ENCODE results near the gene TNFRSF21.

The TNFRSF21 gene

DNA sequence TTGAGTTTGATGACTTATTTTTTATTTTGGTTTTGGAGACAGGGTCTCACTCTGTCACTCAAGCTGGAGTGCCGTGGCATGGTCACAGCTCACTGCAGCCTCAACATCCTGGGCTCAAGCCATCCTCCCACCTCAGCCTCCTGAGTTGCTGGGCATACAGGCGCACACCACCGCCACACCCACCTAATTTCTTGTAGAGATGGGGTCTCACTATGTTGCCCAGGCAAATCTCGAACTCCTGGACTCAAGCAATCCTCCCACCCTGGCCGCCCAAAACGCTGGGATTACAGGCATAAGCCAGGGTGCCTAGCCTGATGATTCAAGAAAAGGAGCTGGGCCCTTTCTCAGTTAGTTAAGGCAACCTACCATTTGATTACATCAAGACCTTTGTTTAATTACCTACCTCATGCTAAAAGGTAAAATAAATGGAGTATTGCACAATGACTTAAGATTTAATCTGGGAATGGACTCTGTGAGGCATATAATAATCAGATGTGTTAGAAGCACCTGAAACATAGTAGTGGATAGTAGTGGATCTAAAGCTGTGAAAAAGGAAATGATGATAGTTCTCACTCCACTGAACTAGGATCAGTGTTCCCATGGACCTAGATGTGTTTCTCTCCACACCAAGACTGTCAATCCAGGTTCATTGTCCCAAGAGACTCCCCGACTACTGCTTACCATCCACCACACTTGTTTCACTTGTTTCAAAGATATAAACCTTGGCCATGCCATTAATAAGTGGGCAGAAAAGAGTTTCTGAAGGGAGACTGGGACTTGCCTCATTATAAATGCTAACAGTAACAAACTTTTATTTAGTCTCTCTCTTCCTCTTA is 2.1 kb downstream of the TNFRSF21 start:
- Histone ChIP-seq H3K4me3 (peak overlapping the region; percentile 99), H3K27ac (peak overlapping the region; percentile 95), H4K20me1 (peaks cover 67% of the 10 kb centered on the region)

DNA sequence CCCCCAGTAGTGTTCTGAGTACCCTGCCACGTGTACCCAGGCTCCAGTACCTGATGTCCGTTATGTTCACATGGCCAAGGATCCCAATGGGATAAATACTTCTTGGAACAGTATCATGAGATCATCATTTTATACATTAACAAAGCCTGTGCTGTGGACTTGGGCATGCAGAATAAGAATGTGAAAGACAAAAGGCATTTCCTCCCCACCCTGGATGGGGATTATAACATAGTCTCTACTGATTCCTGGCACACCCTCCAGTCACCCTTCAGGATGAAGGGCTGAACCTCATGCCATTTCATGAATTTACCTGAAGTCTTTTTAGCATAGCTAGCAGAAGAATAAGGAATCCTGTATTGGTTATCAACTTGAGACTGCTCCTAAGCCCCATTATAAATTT is 2.8 kb downstream of the TNFRSF21 start:
- Histone ChIP-seq H4K20me1 (peaks cover 74% of the 10 kb centered on the region), H3K4me2 (peak overlapping the region; percentile 96), H3K27me3 (no peaks in the 10 kb centered on the region), H3K9ac (no peak overlapping the region), H3K4me3 (peak overlapping the region; percentile 99; the same call in 1 of the 2 replicates), H3K27ac (no peak overlapping the region), H3K9me3 (peaks cover 15% of the 10 kb centered on the region), H3K36me3 (peaks cover 37% of the 10 kb centered on the region), H3K4me1 (peaks cover 36% of the 10 kb centered on the region)
- no peak for TF ChIP-seq Cebpa-rat (IDR thresholded peaks at IDR 0.05)

More for the DNA sequence above, 2.1 kb downstream of the TNFRSF21 start:
- Histone ChIP-seq H3K9me3 (peaks cover 8% of the 10 kb centered on the region), H3K9ac (peak overlapping the region; percentile 96), H3K4me2 (peak overlapping the region; percentile 96), H3K27me3 (no peaks in the 10 kb centered on the region), H3K4me1 (peaks cover 30% of the 10 kb centered on the region), H3K36me3 (peaks cover 30% of the 10 kb centered on the region)
- no peak for TF ChIP-seq Cebpa-rat (IDR thresholded peaks at IDR 0.05)

DNA sequence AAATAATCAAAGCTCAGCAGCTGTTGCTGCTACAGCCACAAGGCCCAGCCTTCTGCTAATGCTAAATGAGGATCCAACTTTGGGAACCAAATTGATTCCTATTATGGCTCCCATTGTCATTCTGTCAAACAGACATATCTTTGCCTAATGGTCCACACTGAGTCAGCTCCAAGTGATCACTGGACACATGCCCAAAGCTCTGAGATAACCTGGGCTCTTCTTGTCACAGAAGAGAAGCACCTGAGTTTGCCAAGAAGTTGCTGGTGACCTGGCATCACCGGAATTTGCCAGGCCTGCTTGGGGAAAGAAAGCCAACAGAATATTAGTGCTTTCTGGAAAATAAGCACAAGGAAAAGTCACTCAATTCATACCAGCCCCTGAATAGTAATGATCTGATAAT is 5.8 kb downstream of the TNFRSF21 start:
- Histone ChIP-seq H3K27ac (no peak overlapping the region), H3K9ac (no peak overlapping the region), H3K4me2 (no peak overlapping the region), H3K27me3 (no peaks in the 10 kb centered on the region), H4K20me1 (peaks cover 100% of the 10 kb centered on the region), H3K4me1 (peaks cover 36% of the 10 kb centered on the region), H3K9me3 (peaks cover 23% of the 10 kb centered on the region), H3K4me3 (no peak overlapping the region), H3K36me3 (peaks cover 44% of the 10 kb centered on the region)
- no peak for TF ChIP-seq Cebpa-rat (IDR thresholded peaks at IDR 0.05)

DNA sequence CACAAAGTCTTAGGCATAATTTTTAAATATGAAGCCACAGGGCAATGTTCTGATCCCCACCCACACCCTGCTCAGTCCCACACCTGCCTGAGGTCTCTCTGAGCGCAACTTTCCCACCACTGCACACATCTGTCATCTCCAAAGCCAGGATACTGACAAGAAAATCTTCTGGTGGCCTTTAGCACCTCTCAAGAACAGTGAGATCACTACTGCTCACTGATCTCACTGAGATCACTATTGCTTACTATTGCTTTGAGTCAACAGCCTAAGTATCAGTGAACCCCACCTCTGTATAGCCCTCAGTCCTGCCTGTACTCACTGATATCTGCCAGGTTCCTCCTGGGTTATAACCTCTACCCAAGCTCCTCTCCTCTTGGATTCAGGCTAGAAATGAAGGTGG is 6.4 kb downstream of the TNFRSF21 start:
- TF ChIP-seq Cebpa-rat (IDR thresholded peaks at IDR 0.05) = no peak
- H3K27me3 ChIP-seq = no peaks in the 10 kb centered on the region
- peaks cover 44% of the 10 kb centered on the region for H3K36me3 ChIP-seq
- no peak overlapping the region for H3K4me2 ChIP-seq
- peaks cover 100% of the 10 kb centered on the region for H4K20me1 ChIP-seq
- no peak overlapping the region for H3K9ac ChIP-seq
- no peak overlapping the region for H3K27ac ChIP-seq
- peaks cover 23% of the 10 kb centered on the region for H3K9me3 ChIP-seq
- no peak overlapping the region for H3K4me3 ChIP-seq
- H3K4me1 ChIP-seq = peaks cover 40% of the 10 kb centered on the region

DNA sequence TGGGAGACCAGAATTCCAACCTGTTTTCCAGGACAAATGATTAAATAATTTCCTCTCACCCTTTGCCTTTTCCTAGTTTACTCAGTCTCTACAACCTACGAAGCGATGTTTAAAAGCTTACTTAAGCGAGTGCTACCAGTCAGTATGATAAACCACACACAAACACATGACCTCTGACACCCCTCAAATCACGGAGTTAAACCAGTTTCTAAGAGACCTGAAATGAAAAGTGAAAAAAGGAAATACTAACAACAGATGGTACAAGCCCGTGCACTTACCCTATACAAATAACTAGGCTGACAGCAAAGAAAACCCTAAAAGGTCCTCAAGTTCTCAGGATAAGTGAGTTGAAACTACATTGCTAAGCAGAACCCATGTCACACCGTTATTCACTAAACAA is 7.7 kb downstream of the TNFRSF21 start:
- TF ChIP-seq Cebpa-rat (IDR thresholded peaks at IDR 0.05) = no peak
- no peaks in the 10 kb centered on the region for H3K27me3 ChIP-seq
- H3K9me3 ChIP-seq = peaks cover 23% of the 10 kb centered on the region
- peaks cover 100% of the 10 kb centered on the region for H4K20me1 ChIP-seq
- no peak overlapping the region for H3K4me3 ChIP-seq
- no peak overlapping the region for H3K9ac ChIP-seq
- peaks cover 36% of the 10 kb centered on the region for H3K4me1 ChIP-seq
- no peak overlapping the region for H3K4me2 ChIP-seq
- peaks cover 44% of the 10 kb centered on the region for H3K36me3 ChIP-seq
- no peak overlapping the region for H3K27ac ChIP-seq

DNA sequence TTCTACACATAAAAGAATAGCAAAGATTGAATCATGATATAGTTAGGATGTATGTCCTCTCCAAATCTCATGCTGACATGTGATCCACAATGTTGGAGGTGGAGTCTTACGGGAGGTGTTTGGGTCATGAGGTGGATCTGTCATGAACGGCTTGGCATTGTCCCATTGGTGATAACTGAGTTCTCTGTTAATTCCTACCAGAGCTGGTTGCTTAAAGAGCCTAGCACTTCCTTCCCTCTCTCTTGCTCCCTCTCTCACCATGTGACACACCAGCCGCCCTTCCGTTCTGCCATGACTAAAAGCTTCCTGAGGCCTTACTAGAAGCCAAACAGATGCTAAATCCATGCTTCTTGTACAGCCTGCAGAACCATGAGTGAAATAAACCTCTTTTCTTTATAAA is 8.3 kb downstream of the TNFRSF21 start:
- peaks cover 100% of the 10 kb centered on the region for H4K20me1 ChIP-seq
- no peaks in the 10 kb centered on the region for H3K27me3 ChIP-seq
- no peak overlapping the region for H3K4me3 ChIP-seq
- H3K36me3 ChIP-seq = peaks cover 50% of the 10 kb centered on the region
- no peak overlapping the region for H3K27ac ChIP-seq
- TF ChIP-seq Cebpa-rat (IDR thresholded peaks at IDR 0.05) = no peak
- no peak overlapping the region for H3K9ac ChIP-seq
- H3K4me1 ChIP-seq = peaks cover 31% of the 10 kb centered on the region
- peaks cover 23% of the 10 kb centered on the region for H3K9me3 ChIP-seq
- no peak overlapping the region for H3K4me2 ChIP-seq

DNA sequence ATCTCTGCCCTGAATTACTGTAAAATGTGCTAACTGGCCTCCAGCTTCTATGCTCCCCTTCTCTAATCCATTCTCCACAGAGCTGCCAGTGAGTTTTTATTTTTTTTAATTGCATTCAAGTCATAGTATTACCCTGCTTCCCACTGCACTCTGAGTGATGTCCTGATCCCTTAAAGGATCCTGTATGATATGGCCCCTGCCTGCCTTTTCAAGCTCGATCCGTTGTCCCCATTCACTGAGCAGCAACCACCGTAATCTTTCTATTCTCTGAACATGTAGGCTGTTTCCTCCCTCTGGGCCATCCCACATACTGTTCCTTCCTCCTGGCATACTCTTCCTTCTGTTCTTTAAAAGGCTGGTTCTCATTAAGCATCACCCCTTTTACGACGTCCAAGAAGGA is 9.3 kb downstream of the TNFRSF21 start:
- Histone ChIP-seq H3K27me3 (no peaks in the 10 kb centered on the region), H4K20me1 (peaks cover 100% of the 10 kb centered on the region), H3K4me2 (no peak overlapping the region), H3K4me3 (no peak overlapping the region), H3K9me3 (peaks cover 23% of the 10 kb centered on the region), H3K27ac (no peak overlapping the region), H3K4me1 (peaks cover 22% of the 10 kb centered on the region), H3K36me3 (peaks cover 49% of the 10 kb centered on the region), H3K9ac (no peak overlapping the region)
- no peak for TF ChIP-seq Cebpa-rat (IDR thresholded peaks at IDR 0.05)

DNA sequence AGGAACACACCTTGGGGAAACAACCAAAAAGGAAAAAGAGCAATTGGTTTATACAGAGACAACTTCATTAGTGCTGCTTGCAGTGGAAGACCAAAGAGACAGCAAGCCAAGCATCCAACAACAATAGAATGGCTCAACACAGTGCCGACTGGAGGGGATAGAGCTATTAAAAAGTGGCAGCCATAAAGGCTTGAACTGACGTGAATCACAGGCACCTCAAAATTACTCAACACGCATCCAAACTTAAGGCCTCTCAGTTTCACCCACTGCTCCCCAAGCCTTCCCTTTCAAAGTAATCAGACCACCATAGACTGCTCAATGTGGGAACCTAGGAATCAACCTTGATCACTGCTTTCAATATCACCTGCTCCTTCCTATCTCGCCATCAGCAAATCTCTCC is 9.7 kb downstream of the TNFRSF21 start:
- H3K4me3 ChIP-seq = no peak overlapping the region
- peaks cover 47% of the 10 kb centered on the region for H3K36me3 ChIP-seq
- H3K27ac ChIP-seq = no peak overlapping the region
- no peaks in the 10 kb centered on the region for H3K27me3 ChIP-seq
- TF ChIP-seq Cebpa-rat (IDR thresholded peaks at IDR 0.05) = no peak
- H4K20me1 ChIP-seq = peaks cover 100% of the 10 kb centered on the region
- peaks cover 18% of the 10 kb centered on the region; the same call in 1 of the 2 replicates for H3K4me1 ChIP-seq
- no peak overlapping the region for H3K9ac ChIP-seq
- no peak overlapping the region for H3K4me2 ChIP-seq
- peaks cover 23% of the 10 kb centered on the region for H3K9me3 ChIP-seq

DNA sequence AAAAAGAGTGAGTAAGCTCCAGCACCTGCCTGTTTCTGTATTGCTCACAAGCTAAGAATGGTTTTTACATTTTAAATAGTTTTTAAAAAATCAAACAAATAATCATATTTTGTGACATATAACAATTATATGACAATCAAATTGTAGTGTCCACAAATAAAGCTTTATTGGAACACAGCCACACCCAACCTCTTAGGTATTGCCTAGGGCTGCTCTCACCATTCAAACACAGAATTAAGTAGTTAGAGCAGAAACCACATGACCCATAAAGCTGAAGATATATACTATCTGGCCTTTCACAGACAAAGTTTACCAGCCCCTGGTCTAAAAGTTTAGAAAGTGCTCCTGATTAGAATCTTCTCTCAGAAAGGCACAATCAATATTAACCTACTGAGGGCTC is 11.2 kb downstream of the TNFRSF21 start:
- no peak overlapping the region for H3K4me3 ChIP-seq
- H3K9ac ChIP-seq = no peak overlapping the region
- peaks cover 100% of the 10 kb centered on the region for H4K20me1 ChIP-seq
- no peak for TF ChIP-seq Cebpa-rat (IDR thresholded peaks at IDR 0.05)
- H3K9me3 ChIP-seq = peaks cover 23% of the 10 kb centered on the region
- peaks cover 43% of the 10 kb centered on the region for H3K36me3 ChIP-seq
- no peak overlapping the region for H3K27ac ChIP-seq
- no peak overlapping the region for H3K4me2 ChIP-seq
- H3K4me1 ChIP-seq = peaks cover 18% of the 10 kb centered on the region; the same call in 1 of the 2 replicates
- no peaks in the 10 kb centered on the region for H3K27me3 ChIP-seq

DNA sequence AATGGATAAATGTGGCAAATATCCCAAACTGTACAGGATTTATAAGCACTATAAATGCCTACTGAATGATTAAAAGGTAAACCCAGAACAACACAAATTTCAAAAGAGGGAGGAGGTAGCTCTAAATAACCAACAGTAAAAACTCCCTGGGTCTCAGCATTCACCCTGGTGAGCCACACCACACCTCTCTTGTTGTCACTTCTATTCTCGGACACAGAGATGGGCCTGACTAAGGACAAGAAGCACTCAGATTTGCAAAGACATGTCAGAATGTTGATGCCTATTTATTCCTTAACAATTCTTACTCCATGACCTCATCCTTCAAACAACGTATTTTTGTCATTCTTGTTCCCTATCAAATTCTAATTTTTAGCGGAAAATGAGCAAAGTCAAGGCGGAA is 14.7 kb downstream of the TNFRSF21 start:
- Histone ChIP-seq H4K20me1 (peaks cover 100% of the 10 kb centered on the region), H3K36me3 (peaks cover 38% of the 10 kb centered on the region), H3K4me3 (no peak overlapping the region), H3K4me1 (peaks cover 22% of the 10 kb centered on the region), H3K9ac (no peak overlapping the region), H3K27ac (no peak overlapping the region), H3K9me3 (no peaks in the 10 kb centered on the region), H3K4me2 (no peak overlapping the region), H3K27me3 (no peaks in the 10 kb centered on the region)
- TF ChIP-seq Cebpa-rat (IDR thresholded peaks at IDR 0.05) = no peak

Measured in BLaER1 (cell line).